ENCODE measurements around the gene CACNA1D.

The CACNA1D gene

DNA sequence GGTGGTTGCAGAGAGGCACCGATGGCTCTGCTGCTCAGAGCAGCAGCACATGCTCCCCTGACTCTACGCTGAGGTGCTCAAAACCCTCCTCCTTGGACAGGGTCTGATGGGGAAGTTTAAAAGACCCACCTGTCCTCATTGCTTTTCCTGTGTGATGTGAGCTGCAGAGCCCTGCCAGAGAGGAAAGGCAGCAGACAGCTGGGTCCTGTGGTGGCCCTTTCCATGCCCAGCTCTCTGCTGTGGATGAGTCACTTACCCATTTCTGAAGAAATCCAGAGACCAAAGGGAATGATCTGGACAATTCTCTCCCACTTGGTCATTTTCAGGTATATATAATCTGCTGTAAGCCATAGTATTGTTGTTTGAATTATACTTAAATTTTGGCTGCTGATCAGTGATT, 230.2 kb downstream of the CACNA1D start:
- no peak for DNase-seq

DNA sequence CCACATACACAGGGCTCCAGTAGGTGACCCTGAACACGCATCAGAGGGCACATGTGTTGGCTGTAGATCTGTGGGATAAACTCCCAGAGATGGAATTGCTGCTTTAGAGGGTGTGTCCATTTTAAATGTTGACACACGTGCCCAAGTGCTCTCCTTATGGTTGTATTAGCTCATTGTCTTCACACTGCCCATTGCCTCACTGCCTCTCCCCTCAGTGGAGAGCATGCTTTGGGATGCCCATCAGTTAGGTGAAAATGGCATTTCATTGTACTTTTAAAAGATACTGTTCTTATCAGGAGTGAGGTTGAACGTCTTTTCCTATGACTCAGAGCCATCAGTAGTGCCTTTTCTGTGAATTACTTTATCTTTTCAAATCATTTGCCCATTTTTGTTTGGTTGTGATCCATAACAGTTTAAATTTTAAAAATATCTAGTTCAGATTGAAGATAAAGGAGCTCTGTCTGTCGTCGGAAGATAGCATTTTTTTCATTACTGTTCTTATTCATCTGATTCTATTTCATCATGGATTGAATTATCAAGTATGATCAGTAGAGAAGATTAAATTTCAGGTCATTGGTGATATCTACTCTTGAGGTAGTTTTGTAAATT, 231.1 kb downstream of the CACNA1D start:
- no peak for DNase-seq

DNA sequence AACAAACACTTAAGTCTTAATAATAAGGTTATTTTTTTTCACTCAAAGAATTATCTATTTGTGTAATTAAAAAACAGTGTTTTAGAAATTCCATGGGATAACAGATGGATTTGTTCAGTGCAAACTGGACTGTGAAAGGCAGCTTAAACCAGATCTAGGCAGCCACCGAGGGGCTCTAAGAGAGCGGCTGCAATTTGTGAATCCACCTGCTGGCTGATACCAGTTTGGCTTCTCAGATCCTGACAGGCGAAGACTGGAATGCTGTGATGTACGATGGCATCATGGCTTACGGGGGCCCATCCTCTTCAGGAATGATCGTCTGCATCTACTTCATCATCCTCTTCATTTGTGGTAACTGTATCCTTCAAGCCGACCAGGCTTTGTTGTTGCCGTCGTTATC, 232.2 kb downstream of the CACNA1D start:
- DNase-seq = no peak

DNA sequence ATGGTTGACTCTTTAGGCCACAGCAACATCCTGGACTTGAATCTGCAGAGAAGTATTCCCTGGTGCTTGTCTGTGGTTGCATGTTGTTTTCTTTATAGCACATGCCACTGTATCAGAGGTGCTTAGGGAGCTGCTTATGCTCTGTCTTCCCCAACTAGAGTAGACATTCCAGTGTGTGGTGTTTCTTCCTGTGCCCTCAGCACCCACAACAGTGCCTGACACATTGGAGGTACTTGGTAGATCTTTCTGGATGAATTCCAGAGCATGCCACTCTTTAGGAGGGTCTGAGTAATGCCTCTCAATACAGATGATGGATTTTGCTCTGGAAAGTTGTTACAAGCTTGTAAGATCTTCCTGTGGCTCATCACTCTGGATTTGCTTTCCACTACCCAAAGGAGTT, 234.2 kb downstream of the CACNA1D start:
- DNase-seq = no peak

DNA sequence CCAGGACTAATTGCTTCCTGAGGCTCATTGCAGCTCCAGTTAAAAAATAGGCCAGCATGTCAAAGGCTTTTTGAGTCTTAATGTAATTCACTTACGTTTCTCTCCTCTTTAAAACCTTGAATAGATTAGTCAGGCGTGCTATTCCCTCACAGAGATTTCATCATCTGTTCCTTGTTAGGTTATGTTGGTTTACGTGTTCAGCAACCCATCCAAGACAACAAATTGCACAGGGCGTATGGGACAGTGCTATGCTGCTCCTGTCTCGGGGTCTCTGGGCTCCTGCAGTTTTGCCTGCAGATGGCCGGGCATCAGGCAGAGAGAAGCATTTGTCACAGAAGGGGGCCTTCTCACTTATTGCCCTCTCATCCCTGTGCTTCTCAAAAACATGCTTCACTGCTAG, 234.7 kb downstream of the CACNA1D start:
- DNase-seq = no peak

DNA sequence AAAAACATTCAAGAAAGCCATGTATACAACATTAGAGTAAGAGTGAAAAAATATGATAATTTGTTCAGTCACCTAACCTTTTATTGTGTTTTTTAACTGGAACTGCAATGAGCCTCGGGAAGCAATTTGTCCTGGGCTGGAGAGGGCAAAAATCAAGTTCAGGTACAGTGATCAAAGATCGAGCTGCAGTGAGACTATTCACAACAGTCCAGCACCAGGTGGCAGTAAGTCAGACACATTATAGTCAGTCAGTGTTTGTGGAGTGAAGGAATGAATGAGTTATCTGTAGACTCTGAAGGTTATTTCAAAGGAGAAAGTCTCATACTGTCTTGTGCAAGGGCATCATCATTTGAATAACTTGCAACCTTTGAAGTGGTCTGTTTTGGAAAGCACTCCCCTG, 235.2 kb downstream of the CACNA1D start:
- DNase-seq = no peak

DNA sequence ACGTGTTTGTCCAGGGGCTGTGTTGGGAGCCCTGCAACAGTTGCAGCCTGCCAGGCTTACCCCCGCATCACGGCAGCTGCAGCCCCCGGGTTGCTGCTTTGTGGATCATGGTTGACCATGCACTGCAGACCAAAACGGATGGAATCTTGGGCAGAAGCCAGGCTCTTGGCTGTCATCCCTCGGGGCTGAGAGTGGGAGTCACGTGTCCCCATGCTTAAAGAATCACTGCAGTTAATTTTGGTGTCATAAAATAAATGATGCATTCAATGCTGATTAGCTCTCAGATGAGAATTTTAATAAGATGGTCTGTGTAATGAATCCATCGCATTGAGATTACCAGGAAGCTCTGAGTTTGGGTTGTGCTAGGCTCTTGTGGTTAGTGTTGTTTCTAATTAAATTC, 236.2 kb downstream of the CACNA1D start:
- DNase-seq = no peak

DNA sequence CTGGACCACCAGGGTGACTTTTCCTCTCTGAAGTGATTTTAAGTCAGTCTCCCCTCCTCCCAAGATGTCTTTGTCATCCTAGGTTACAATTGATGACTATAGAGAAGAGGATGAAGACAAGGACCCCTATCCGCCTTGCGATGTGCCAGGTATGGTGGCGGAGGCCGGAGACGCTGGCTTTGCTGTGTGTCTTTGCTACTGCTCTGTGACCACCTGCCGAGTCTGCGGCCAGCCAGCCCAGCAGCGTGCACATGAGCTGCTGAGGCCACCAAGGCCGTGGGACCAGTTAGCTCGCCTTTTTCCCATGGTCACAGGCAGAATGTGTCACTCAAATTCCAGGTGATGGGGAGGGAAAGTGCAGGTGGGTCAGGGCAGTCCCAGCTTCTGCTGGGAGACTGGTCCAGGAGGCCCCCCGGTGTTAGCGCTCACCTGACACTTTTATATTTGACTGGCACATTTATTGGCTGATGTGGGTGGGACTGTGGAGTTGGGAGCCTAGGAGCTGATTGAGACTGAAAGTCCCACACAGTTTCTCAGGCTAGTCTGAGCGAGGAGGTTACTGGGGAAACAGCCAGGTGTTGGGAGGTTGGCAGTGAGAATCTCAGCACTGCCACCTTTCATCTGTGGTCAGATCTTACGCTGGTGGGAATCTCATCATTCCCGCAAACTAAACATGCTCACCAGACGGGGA, 237.7 kb downstream of the CACNA1D start:
- no peak for DNase-seq

DNA sequence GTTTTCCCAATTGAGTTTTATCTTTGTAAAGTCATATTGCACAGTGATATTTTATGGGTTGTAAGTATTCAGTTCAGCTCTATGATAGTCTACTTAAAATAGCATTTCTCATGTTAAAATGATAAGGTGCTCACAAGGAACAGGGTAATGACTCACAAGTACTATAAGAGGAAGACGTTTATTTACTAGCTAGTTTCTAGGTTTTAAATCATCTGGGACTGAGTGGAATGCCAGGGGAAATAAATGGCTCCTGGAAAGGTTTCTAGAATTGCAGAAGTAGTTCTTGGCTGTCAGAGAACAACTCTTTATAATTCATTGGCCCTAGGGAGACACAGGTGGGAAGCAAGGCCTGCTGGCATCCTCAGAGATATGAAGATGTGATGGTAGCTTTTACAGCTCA, 239.0 kb downstream of the CACNA1D start:
- no peak for DNase-seq

DNA sequence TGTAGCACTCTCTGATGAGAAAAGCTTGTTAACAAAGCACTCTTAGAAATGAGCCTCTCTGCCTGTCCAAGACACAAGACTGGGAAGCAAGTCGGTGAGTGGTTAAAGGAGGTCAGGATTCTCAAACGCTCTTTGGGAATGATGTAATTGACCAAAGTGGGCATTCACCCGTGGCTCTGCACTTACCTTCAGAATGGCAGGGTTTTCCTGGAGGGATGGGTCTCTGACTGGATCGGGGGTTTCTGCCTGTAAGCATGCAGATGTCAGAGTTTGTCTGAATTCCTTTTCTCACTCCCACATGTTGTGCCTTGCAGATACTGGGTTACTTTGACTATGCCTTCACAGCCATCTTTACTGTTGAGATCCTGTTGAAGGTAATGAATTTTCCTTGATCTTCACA, 245.6 kb downstream of the CACNA1D start:
- DNase-seq = no peak

DNA sequence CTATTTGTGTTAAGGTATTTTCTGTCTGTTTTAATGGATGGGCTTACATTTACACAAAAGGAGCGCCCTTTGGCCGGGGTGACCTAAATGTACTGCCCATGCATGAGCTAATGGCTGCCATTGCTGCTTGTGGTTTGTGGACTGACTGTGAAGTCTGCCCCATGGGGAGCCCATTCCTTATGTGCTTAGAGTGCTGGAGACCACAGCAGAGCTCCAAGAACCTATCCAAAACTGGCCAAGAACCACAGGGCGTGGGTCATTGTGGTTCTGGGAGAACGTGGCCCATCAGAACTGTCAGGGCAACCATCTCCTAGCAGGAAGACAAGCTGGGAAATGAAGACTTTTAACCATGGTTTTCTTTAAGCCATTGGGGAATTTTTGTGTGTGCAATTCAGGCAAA, 246.5 kb downstream of the CACNA1D start:
- DNase-seq = no peak

DNA sequence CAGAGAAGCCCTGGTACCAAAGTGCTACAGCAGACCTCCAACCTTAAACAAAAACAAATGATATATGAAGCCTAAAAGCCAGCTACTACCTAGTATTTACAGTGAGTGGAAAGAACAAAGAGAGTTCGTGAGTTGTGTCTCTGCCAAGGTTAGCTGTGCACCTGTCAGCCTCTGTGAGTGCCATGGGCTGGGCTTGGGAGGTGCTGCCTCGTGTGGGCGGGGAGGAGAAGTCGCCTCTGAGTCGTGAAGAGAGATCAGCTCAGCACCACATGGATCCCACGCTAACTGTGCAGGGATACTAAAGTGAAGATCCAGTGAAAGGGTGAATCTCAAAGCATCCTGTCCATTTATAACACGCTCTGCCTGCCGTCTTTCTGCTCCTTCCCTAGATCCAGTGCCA, 249.9 kb downstream of the CACNA1D start:
- no peak for DNase-seq

DNA sequence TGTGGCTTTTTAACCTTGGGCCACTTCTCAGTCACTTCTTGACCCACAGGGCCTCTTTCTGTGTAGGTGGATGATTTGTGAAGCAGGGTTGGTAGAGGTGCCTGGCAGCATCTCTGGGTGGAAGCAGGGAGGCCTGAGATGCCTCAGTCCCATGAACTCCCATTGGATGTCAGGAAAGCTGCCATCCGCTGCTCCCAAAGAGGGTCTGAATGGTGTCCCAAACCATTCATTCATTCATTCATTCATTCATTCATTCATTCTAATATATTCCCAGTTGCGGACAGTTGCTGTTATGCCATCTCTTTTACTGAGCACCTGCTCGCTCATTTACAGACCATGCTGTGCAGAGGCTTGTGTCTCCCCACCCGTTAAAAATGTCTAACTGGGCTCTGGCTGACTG, 253.1 kb downstream of the CACNA1D start:
- no peak for DNase-seq

DNA sequence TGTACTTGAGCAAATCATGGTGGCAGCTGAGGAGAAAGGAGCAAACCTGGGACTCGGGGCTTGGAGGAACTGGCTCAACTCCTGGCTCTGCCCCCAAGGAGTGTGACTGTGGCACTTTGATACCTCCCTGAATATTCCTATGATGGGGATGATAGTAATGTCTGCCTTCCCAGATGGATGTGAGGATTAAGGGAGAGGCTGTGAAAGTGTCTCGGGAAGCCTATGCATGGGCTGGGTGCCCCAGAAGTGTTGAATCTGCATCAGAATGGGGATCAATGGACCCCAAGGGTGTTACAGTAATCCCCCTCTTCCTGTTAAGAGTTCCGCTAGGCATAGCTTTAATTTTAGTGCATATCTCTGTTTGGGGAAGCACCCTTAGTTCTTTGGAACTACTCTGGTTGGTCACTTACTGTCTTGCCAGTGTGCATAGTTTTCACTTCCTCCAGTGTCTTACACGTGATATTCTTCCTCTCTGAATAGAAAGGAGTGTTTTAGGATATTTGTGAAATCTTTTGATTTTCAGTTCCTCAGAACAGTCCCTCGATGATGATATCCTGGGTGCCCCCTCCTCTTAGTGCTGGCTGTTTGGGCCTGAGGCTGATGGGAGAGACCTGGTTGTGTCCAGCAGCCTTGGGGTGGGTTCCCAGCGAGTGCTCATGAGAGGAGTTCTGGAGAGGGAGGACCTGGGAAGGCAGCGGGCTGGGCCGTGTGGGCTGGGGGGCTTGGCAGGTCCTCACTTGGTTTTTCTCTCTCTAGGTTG, 254.3 kb downstream of the CACNA1D start:
- DNase-seq = no peak

DNA sequence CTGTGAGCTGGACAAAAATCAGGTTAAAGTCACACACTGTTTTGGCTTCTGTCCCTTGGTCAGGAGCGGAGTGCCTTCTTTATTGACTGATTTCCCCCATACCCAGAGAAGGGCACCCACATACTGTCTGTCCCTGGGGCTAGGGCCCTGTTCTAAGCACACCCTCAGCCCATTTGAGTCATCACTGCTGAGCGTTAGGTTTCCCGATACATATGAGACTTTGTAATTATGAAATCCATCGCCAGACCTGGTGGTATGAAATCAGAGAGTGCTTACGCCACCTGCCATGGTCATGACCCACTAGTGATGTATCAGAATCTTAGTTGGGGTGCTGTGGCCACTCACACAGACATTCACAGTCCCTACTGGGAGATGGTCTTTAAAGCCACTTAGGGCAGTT, 255.0 kb downstream of the CACNA1D start:
- no peak for DNase-seq

DNA sequence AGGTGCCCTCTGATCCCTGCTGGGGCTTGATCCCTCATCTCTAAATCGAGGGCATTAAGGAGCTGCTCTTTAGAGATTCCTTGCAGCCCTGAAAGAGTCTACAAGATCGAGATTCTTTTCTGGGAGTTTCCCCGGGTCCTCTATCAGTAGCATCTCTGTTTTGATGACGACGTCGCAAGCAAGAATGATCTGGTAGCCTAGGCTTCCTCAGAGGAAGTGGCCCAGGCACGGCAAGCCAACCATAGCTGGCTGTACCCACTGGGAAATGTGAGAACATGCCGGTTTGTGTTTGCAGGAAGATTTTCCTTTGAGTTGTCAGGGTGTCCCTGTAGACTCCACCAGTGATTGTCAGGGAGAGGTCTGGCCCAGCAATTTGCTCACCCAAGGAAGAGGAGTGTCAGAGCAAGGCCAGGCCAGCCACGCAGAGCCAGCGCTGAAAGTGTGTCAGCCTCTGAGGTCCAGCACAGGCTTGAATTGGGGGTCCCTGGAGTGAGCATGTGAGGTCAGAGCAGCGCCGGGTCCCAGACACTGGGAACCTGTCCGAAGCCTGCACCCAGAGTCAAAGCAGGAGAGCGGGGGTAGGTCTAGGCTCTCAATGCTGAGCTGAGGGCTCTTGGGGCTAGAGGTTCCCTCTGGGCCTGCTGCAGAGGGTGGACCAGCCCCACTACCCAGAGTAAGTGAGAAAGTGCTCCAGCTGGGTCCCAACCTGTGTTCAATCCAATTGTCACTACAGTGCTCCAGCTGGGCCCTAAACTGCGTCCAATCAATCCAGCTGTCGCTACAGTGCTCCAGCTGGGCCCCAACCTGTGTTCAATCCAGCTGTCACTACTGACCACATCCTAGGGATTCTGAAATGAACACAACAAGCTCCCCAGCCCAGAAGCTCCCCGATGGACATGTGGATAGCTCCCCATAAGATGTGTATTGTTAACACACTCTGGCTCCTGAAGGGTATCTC, 256.1 kb downstream of the CACNA1D start:
- no peak for DNase-seq

DNA sequence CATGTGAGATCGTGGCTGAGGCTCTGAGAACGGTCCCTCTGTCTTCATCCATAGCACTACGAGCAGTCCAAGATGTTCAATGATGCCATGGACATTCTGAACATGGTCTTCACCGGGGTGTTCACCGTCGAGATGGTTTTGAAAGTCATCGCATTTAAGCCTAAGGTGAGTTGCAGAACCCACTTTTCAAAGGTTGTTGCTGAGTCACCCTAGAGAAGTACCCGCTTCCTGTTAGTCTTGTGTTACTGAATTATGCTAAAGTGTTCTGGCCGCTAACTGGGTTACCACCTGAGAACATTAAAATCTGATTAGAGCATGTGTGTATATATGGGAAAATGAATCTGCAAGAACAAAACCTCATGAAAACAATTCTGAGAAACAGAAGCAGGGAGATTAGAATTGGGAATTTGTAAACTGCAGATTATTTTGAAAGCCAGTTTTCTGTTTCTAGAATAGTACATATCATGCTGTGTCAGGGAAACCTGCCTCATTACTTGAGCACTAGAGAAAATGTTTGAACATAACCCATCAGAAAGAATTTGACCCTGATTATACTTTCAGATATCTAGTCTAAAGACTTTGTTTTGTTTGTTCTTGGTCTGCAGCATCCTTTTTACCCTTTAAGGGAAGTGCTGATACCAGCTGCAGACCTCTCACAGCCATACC, 259.2 kb downstream of the CACNA1D start:
- DNase-seq = peak; percentile 6

DNA sequence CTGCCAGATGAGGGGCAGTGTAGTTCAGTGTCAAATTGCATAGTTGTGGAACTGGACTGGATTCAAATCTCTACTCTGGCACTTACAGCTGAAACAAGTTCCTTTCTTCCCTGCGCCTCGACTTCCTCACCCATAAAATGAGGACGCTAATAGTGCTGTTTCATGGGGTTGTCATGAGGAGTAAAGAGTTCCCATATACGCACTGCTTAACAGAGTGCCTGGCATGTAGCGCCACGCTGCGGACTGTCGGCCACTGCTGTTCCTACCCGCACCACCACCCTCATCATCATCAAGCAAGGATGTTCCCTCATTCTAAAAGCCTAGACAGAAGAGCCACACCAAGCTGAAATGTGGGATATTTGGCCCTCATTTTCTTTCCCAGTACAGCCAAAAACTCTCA, 259.9 kb downstream of the CACNA1D start:
- DNase-seq = no peak

DNA sequence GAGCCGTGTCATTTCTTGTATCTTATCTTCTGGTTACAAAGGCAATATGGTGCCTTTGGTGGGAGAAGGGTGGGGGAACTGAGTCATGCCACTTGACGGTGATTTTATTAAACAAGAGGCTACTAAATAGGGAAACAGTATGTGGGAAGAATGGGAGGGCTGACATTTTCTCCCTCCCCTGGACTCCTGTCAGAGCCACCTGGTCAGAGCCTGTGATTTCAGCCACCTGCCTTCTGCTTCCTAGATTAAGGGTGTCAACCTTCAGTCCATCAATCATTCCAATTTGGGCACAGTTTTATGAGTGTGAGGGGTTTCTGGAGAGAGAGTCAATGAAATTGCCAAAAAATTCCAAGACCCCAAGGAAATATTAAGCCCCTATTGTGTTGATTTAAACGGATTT, 264.4 kb downstream of the CACNA1D start:
- no peak for DNase-seq

DNA sequence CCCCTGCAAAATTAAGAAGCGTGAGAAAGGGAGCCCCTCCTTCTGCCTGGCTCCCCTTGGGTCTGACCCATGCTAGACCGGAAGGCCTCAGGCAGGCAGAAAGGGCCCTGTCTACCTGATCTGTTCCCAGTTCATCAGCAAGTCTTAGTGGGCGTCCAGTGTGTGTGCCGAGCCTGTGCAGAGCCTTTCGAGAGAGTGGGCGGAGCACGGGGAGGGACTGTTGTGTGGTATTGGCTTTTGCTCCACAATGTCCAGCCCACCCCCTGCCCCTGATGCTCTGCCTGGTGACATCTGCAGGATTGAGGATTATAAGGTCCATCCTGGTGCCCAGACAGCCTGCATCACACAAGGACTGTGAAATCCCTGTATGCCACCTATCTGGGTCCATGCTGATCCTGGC, 268.9 kb downstream of the CACNA1D start:
- no peak for DNase-seq

DNA sequence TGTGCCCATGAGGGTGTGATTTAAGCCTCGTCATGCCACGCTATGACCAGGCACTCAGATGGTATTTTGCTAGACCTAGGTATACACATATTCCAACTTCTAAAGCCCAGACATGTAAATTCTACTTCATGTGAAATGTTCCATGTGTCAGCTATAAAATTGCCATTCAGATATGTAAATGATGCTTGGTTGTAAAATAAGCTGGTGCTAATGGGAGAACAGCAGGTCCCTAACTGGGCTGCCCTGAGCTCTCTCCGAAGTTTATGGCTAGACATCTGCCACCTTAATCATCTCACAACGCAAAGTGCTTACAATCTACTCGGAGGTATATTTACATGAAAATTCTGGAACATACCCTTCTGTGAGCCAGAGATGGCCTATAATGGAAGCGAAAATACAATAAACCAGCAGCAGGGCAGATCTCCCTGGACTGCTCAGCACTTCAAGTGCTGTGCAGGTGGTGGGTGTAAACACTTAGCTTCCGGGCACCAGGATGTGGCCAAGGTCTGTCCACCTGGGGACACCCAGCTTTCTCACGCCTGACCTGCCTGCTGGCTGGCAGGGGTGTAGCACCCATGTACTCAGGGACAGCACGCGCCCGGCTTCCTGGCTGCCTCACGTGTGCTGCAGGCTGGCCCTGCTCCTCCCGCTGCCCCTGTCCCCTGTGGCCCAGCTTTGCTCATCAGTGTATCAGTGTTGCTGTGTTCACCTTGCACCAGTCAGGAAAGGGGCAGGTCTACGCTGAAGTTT, 269.8 kb downstream of the CACNA1D start:
- DNase-seq = no peak

DNA sequence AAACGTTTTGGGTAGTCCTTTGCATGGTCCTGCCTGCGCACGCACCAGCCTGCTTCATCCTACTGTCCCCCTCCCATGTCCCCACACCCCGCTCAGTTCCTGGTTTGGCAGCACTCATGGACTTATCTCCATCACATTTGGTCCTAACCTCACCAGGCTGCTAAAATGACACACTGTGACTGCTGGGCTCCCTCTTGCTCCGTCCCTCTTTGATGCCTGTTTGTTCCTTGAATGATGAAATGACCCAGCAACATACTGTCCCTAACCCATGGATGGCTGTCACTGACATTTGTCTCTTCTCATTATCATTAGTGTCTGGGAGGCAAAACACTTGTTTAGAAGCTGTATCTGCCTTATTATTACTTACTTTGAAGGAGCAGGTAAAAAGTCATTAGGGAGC, 271.3 kb downstream of the CACNA1D start:
- no peak for DNase-seq
